Suprapubic skin (tissue), 4 donors: ENCODE measurements around the gene IZUMO1. TPM values are rescaled to one million over a fixed set of nuclear protein-coding genes. Genes with fewer than 3 reads are reported as not detected.
A peak's percentile ranks its signal among the peaks of the same experiment; 100 is the strongest.

Source experiments
- DNase-seq, 2 donors: peaks; one replicate each; pipeline ENCODE4 v3.0.0-alpha.2; 2019; ENCODE audit warnings: low spot score in 2 of 2
- H3K27ac ChIP-seq: fragments of 200-600 bp; sonication (generic); one replicate; pipeline ENCODE4 v1.5.1; 2019
- H3K27me3 ChIP-seq: fragments of 200-600 bp; sonication (generic); one replicate; pipeline ENCODE4 v1.5.1; 2019
- H3K36me3 ChIP-seq: fragments of 200-600 bp; sonication (generic); one replicate; pipeline ENCODE4 v1.5.1; 2019
- H3K4me1 ChIP-seq: fragments of 200-600 bp; sonication (generic); one replicate; pipeline ENCODE4 v1.5.1; 2019
- H3K4me3 ChIP-seq: fragments of 200-600 bp; sonication (generic); one replicate; pipeline ENCODE4 v1.5.1; 2019; ENCODE audit warnings: mild to moderate bottlenecking
- H3K9me3 ChIP-seq: fragments of 200-600 bp; sonication (generic); one replicate; pipeline ENCODE4 v1.5.1; 2019
- CTCF ChIP-seq, 2 donors: fragments of 200-600 bp in 1 of 2; fragments of 450-650 bp in 1 of 2; sonication (generic) in 1 of 2; IDR thresholded peaks; one replicate each; pipeline ENCODE4 v1.5.1; 2016 to 2019; ENCODE audit warnings: antibody characterized with exemption in 2 of 2, mild to moderate bottlenecking in 1 of 2, moderate library complexity in 1 of 2
- EP300 ChIP-seq: sonication (generic); formaldehyde crosslinking; IDR thresholded peaks from one replicate; pipeline ENCODE4 v1.6.1; 2017; ENCODE audit warnings: antibody characterized with exemption
- POLR2A ChIP-seq, 2 donors: fragments of 450-650 bp; IDR thresholded peaks; one replicate each; pipeline ENCODE4 v1.6.1; 2017; ENCODE audit warnings: antibody characterized with exemption in 2 of 2, mild to moderate bottlenecking in 2 of 2, moderate library complexity in 2 of 2
- POLR2AphosphoS5 ChIP-seq, 3 donors: sonication (generic); formaldehyde crosslinking; IDR thresholded peaks; one replicate each; pipeline ENCODE4 v1.6.1; 2017; ENCODE audit warnings: antibody characterized with exemption in 3 of 3
- WGBS: methylation state at CpG from one replicate; pipeline ENCODE4 v1.1.5; 2018; 5-methylcytosine and 5-hydroxymethylcytosine counted together
- total RNA-seq, 4 donors: library from RNA; depleted of rRNA; stranded (reverse); fragments of >200 nt; gene quantifications; one replicate each; pipeline ENCODE4 v1.1.0, GENCODE V29; 2016

Gene IZUMO1
- total RNA-seq, 4 donors from 2014 or later, result 0.40 to 0.45 TPM; not detected in 2

DNA sequence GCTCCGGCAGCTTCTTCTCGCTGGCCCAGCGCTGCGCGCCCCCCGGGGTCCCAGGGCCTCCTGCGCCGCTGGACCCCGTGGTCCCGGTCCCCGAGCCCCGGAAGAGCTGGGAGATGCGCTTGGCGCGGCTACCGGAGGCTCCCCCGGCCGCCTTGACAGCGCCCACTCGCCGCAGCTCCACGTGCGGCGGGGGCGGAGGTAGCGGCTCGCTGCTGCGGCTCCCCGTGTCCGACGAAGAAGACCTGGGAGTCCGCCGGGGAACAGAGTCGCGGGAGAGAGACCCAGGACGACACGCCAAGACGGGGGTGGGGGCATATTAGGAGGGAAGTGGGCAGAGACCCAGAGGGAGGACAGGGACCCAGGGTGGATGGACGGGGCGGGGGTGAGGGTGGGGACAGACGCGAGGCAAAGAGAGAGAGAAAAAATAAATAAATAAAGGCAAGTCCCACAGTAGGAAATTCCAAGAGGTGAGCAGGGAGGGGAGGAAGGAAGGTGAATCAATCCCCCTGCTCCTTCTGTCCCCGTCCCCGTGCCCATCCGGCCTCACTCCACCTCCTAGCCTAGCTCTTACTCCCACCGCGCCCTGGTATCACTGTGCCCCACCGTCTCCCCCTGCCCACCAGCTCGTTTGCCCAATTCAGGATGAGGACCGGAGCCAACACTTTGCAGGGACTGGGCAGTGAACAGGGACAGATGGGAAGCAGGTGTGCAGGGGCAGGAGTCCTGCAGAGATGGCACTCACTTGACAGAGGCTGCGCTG, 7.1 kb downstream of the IZUMO1 start:
- Histone ChIP-seq H3K9me3 (no peaks in the 10 kb centered on the region), H3K27me3 (no peaks in the 10 kb centered on the region), H3K4me1 (peaks cover 40% of the 10 kb centered on the region), H3K4me3 (peak overlapping the region; percentile 61), H3K36me3 (no peaks in the 10 kb centered on the region), H3K27ac (peak overlapping the region; percentile 69)
- no peak for TF ChIP-seq POLR2AphosphoS5 (IDR thresholded peaks at IDR 0.05)
- TF ChIP-seq CTCF (IDR thresholded peaks at IDR 0.05), result no peak
- no peak for TF ChIP-seq EP300
- TF ChIP-seq POLR2A (IDR thresholded peaks at IDR 0.05), result no peak
- WGBS, result 30% methylated on average over 24 of the region's 51 CpGs
- no peak for DNase-seq

DNA sequence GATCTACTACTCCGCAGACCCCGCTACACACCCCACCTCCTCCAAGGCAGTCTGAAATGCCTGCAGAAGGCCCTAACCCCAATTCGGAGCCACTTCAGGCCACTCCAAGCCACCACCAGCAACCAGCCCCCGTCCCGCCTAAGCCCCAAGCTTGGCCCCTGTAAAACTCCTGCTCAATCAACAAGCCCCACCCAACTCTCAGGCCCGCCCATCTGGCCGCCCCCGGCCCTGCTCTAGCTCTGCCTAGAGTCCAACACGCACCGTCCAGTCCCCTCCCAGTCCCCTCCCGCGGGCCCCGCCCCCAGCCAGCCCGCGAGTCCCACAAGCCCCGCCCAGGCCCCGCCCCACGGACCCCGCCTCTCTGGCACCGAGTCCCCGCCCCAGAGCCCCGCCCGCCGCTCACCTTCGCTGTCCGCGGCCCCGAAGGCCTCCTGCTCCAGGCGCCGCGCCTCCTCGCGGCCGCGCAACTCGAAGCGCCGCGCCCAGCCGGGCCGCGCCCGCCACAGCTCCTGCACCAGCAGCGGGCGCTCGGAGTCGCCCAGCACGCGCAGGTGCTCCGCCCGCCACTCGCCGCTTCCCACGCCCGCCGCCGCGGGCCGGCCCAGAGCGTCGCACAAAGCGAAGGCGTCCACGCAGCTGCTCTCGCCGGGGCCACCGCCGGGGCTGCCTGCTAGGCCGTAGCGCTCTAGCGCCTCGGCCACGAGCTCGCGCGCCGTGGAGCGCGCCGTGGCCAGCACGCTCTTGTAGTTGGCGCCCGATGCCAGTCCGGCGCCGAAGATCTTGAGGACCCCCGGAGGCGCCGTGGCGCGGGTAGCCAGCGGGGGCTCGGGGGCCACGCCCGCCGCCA, 7.9 kb downstream of the IZUMO1 start:
- H3K27me3 ChIP-seq, result no peaks in the 10 kb centered on the region
- H3K27ac ChIP-seq, result peak overlapping the region; percentile 69
- no peaks in the 10 kb centered on the region for H3K36me3 ChIP-seq
- H3K4me3 ChIP-seq, result peak overlapping the region; percentile 61
- WGBS, result 3% methylated on average over 36 of the region's 96 CpGs
- no peak for TF ChIP-seq POLR2AphosphoS5 (IDR thresholded peaks at IDR 0.05)
- TF ChIP-seq CTCF (IDR thresholded peaks at IDR 0.05), result peak in 1 of 2 donors; percentile 56
- TF ChIP-seq POLR2A (IDR thresholded peaks at IDR 0.05), result peak in 1 of 2 donors; percentile 16
- TF ChIP-seq EP300, result no peak
- DNase-seq, result peak; percentile 93 to 95
- H3K4me1 ChIP-seq, result peaks cover 40% of the 10 kb centered on the region
- no peaks in the 10 kb centered on the region for H3K9me3 ChIP-seq

- Histone ChIP-seq H3K27me3 (no peaks in the 10 kb centered on the region), H3K27ac (no peak overlapping the region), H3K36me3 (no peaks in the 10 kb centered on the region), H3K4me1 (peaks cover 40% of the 10 kb centered on the region), H3K9me3 (no peaks in the 10 kb centered on the region), H3K4me3 (no peak overlapping the region)
- 63% methylated on average over 22 of the region's 22 CpGs for WGBS
- no peak for DNase-seq
- TF ChIP-seq EP300 (no peak), CTCF (IDR thresholded peaks at IDR 0.05) (no peak), POLR2A (IDR thresholded peaks at IDR 0.05) (no peak), POLR2AphosphoS5 (IDR thresholded peaks at IDR 0.05) (no peak)
Observed at GRCh38 chr19:48737360-48737998, 9.2 kb downstream of the IZUMO1 start.

DNA sequence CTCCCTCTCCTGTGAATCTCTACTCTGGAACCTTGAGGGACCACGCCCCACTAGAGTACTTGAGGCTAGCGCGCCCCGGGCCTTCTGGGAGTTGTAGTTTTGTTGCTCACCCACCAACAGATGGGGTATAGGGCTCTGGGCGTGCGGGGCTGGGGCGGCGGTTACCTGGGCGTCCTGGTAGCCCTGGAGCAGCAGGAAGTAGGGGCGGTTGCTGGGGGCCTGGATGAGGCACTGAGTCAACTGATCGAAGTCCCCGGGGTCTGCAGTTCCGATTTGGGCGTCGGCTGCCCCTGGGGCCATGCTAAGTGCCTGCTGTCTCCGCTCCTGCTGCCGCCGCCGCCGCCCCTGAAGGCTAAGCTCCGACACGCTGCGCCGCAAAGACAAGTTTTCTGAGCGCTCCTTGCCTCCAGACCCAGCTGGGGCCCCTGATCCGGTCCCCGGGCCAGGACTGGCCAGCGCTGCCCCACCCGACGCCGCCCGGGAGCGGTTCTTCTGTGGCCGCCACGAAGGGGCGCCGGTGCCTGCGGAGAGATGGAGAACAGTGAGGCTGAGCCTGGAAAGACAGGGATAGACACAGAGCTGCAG, 11.6 kb downstream of the IZUMO1 start:
- Histone ChIP-seq H3K9me3 (no peaks in the 10 kb centered on the region), H3K27me3 (no peaks in the 10 kb centered on the region), H3K36me3 (no peaks in the 10 kb centered on the region), H3K4me3 (peak overlapping the region; percentile 28), H3K27ac (no peak overlapping the region), H3K4me1 (peaks cover 24% of the 10 kb centered on the region)
- DNase-seq, result no peak
- TF ChIP-seq CTCF (IDR thresholded peaks at IDR 0.05), result no peak
- TF ChIP-seq POLR2A (IDR thresholded peaks at IDR 0.05), result no peak
- no peak for TF ChIP-seq POLR2AphosphoS5 (IDR thresholded peaks at IDR 0.05)
- WGBS, result 36% methylated on average over 20 of the region's 38 CpGs
